Left cardiac atrium (tissue), 4 donors: ENCODE measurements around the gene REEP1. TPM values are rescaled to one million over a fixed set of nuclear protein-coding genes. Genes with fewer than 3 reads are reported as not detected.
"Not testable (repeated sequence)": the region's sequence is repeated elsewhere in the genome, so short reads cannot be mapped to it uniquely, and the experiment has no call there.

Source experiments
- ATAC-seq, 2 donors: fragments of 200-7000 bp; cut with Tn5 transposase; one replicate each; pipeline ENCODE4 v1.9.1; 2020; ENCODE audit warnings: mild to moderate bottlenecking in 2 of 2, moderate library complexity in 2 of 2
- DNase-seq: peaks from one replicate; pipeline ENCODE4 v3.0.0-alpha.2; 2020
- intact Hi-C, 2 donors: fragments of 100-400 bp; cut with DNase I; formaldehyde crosslinking; loops; one replicate each; pipeline versions ENCODE4 v1.14.1 to v1.15.1; 2022 to 2023
- total RNA-seq, 2 donors: library from RNA; stranded (reverse); fragmentation: NEBNext Ultra II Directional; extraction: Animal tissue kit (Norgen Biotek cat#: 25700); gene quantifications; one replicate each; pipeline ENCODE4 v1.2.1, GENCODE V29; 2021
- donor health status: DM: no; HTN: yes; CAD: no.
- donor health status: DM: no; HTN: yes; CAD: no; lungs with severe emphysema.
- donor health status: DM: yes; HTN: yes; CAD: no.
- donor health status: Dilated cardiomyopathy.

The REEP1 gene
- total RNA-seq, 2 donors from 2014 or later = 15.7 to 22.5 TPM

DNA sequence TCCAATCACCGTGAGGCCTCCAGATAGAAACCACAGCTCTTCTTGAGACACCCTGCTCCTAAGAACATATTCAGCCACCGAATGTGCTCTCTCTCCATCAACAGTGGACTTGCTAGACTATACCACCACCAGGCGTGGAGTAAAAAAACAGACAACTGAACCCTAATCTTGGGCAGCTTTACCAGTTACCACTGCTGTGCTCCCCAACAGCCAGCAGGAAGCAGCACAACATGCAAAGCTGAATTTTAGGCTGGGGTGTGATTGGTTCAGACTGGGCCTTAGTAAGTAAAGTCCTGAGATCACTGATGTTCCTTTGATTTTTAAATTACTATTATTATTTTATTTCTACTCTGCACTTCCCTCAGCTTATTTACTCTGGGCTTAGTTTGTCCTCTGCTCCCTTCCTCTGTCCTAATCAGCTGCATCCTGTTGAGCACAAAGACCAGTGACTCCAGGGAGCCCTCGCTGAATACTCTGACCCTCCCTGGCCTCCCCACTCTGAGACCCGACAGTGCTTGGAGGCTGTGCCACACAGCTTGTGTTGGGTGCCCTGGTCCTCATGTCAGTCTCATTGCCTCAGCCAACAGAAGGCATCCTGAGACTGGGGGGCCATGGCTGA, 116.3 kb downstream of the REEP1 start:
- peak; percentile 53 for DNase-seq
- ATAC-seq = no peak
- intact Hi-C loops = loop anchor here (1.0 to 10.0 kb wide), 4 partner anchors 76 to 224 kb away; partner anchors contain the start of gene KDM3A (in 1 of the 2)

DNA sequence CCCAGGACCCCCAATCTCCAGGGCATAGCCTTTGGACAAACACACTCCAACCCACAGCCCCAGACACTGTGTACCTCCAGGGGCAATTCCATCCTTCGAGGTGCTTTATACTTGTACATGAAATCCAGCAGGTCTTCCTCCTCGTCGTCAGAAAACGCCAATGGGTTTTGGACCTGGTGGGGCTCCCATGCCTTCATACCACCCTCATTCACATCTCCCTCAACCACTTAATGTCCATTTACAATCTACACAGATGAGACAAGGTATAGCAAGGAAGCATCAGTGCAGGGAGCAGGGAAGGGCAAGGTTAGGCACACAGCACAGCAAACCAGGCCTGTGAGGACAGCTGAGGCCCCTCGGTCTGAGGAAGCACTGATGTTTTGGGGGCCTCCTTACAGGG, 117.5 kb downstream of the REEP1 start:
- DNase-seq = no peak
- intact Hi-C loops = loop anchor here (5.0 to 10.0 kb wide), 3 partner anchors 77 to 225 kb away; partner anchors contain the start of gene KDM3A (in 1 of the 2)
- ATAC-seq = no peak

DNA sequence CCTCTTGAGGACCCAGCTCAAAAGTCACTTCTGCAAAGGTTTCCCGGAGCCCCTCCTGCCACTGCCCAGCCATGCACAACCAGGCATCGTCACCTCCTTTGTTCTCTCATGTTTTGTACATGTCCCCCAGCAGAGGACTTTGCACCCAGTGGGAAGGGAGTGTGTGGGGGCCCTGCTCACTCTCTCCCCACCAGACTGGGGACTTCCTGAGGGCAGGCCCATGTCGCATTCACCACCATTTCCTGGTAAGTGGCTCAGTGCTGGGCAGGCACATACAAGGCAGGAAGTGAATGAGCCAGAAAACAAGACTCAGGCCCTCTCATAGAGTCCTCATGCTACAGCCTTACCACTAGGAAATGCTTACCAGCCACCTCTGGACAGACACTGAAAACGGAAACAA, 119.3 kb downstream of the REEP1 start:
- intact Hi-C loops = no loop called here
- DNase-seq (no peak), ATAC-seq (no peak)

DNA sequence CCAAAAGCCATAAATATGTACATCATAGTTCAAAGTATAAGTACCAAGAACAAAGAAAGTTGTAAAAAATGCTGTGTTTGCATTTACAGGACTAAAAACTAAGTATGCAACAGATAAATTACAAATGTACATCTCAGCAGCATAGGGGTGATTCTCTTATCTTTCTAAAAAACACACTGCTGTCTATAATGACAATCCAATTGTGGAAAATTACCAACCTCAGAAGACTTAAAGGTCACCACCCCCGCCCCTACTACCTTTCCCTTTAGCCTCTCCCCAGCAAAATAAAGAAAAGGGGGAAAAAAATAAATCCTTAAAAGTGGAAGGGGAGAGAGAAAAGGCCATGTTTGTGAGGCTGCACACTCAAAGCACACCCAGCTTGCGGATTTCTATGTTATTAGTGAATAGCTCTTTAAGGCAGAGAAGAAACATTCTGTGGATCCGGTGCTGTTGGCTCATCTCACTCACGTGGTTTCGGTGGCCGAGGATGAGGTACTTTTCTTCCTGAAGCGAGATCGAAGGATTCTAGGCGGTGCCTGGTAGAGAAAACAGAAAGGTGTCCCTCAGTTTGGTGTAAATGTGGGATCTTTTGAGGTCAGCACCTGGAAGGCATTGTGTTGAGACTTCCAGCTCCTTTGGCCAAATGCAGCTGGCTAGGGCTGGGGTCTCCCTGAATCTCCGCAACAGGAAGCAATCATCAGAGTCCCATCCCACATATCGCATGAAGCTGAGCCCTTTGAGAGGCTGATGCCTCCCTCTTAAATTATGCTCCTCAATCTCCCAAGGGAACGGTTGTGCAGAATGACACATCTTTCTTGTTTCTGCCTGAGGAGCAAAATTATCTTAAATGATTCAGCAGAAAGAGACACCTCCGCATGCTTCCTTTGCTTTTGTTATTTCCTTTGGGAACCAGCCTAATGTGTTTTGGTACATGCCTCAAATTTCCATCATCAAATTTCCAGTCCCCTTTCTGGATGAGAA, 120.6 kb downstream of the REEP1 start:
- ATAC-seq = no peak
- intact Hi-C loops = no loop called here
- DNase-seq = no peak

DNA sequence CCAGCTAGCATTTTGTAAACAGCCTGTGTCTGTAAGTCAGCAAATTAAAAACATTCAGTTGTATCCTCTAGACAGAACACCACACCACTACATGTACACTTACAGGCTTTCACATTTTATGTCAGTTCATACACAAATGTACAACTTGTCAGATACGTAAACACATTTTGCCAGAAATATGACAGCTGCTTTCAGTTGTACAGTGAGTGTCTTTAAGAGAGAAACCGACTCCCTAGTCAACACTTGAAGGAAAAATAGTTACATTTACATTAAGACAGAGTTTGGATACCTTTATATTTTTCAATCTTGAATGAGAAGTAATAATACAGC, 123.0 kb downstream of the REEP1 start:
- DNase-seq (no peak), ATAC-seq (no peak)
- intact Hi-C loops = no loop called here

DNA sequence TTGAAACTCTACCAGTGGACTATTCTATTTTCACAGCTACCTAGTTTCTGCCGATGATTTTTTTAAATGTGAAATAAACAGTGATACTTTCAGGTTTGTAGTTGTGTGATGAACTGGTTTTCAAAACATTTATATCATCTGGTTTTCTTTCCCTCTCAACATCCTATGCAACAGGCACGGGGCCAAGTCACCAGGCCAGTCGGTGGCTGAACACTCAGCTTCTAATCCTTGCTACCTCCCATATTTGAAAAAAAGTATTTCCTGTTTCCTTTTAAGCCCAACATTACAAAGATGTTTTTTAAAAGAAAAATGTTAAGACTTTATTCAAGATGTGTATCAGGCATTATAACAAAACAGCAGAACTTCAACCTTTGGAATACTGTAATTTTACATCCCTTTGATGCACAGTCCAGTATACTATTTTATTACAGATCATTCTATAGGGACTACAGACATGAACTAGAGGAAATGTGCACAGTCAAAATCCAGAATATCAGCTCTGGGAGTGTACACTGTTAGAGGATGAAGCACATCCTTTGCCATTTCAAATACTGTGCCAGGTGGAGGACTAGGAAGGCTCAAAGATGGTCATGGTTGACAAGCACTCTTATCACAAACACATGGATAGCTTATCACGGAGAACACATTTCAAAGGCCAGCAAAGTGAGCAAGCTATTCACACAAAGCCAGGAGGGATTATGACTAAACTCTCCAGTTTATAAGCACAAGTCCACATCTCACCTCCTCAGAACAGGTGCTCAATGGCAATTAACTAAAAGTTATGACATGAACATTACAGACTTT, 123.5 kb downstream of the REEP1 start:
- intact Hi-C loops = no loop called here
- no peak for DNase-seq

DNA sequence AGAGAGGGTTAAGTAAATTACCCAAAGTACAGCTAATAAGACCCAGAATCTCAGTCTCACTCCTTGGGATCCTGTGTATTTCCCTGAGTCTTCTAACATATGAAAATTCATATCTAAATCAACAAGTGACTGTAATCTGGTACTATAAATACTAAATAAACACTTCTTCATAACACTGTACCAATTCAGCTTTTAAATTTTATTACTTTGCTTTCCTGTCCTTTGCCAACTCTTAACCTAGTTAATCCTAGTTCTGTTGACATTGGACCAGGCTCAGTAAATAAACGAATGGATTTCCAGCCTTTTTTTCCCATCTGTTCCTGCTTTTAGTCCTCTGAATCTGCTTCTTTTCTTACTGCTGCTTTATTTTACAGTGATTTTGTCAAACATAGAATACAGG, 124.4 kb downstream of the REEP1 start:
- intact Hi-C loops = no loop called here
- ATAC-seq (no peak), DNase-seq (no peak)

More for the DNA sequence above, 123.5 kb downstream of the REEP1 start:
- ATAC-seq = no peak

DNA sequence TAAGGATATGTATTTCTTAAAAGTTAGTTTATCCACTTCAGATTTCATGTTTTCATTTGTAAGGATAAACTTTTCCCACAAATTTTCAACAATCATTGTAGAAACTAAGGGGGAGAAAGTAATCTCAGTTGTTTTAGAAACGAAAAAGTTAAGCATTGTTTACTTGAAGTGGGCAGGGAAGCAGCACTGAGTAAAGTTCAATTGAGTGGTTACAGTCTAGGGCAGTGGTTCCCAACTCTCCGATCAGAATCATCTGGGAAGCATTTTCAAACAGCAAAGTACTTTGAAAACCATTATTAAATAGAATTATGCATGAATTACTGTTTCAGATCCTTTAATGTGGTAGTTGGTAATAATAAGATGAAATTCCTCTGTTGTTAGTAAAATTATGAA, 125.6 kb downstream of the REEP1 start:
- DNase-seq (no peak), ATAC-seq (no peak)
- intact Hi-C loops = no loop called here

DNA sequence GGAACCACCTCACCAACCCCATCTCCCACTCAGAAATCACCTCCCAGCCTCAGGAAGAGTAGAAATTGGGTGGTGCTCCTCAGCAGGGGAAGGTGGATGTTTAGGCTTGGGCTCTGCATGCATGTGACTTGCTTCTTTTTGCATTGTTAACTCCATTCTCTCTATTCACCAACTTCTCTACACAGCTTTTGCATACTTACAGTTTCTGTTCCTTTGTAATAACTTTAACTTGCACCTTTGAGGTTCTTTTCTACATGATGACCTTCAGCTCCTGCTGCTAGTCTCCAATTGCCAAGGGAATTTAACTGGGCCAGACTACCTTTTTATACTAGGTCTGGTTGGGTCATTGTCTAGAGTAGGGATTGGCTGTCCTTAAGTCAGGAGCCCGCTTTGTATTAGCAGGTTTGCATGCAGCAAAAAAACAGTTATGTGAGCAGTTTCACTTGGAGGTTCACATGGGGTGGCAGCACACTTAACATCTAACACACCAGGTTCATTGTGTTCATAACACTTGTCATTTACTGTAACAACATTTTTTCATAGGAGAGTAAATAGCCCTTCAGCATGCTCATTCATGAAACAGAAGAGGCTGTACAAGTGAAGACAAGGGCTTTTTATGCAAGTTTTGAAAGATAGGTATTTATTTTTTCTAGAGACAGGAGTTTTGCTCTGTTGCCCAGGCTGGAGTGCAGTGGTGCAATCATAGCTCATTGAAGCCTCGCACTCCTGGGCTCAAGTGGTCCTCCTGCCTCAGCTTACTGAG, 126.2 kb downstream of the REEP1 start:
- intact Hi-C loops = no loop called here
- no peak for ATAC-seq
- no peak for DNase-seq

DNA sequence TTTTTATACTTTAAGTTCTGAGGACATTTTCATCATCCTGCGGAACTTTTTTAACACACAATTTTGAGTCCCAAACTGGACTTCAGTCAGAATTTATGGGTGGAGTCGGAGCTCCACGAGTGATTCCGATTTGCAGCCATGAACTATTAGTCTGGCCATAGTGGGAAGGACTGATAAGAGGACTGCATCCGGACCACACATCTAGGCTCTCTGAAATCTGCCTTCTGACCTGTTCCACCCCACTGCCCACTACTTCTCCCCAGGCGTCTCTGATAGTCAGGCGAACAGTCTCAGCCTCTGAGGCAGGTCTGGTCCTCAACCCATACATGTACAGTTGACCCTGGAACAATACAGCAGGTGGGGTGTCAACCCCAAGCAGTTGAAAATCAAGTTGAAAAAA, 133.0 kb downstream of the REEP1 start:
- ATAC-seq (no peak), DNase-seq (no peak)
- intact Hi-C loops = no loop called here

DNA sequence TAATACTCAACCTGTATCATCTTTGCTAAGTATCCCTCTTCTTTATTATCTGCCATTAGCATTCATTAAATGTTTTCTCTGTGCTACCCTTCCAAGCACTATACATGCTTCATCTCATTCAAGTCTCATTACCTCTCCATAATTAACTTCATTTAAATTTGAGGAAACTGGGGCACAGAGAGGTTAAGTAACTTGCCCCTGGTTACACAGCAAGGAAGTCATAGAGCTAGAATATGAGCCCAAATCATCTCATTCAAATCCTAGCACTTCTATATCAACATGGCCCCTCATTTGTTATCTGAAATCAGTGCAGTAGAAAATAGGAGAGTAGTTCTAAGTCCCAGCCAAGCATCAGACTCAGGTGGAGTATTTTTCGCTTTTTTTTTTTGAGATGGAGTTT, 133.8 kb downstream of the REEP1 start:
- intact Hi-C loops = no loop called here
- ATAC-seq = no peak
- DNase-seq = no peak

DNA sequence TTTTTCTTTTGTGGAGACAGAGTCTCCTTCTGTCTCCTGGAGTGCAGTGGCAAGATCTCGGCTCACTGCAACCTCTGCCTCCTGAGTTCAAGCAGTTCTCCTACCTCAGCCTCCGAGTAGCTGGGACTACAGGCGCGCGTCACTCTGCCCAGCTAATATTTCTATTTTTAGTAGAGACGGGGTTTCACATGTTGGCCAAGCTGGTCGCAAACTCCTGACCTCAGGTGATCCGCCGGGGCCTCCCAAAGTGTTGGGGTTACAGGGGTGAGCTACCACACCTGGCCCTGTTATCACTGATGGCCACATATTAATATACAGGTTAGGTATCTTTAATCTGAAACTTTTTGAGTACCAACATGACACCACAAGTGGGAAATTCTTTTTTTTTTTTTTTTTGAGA, 134.7 kb downstream of the REEP1 start:
- intact Hi-C loops = no loop called here

DNA sequence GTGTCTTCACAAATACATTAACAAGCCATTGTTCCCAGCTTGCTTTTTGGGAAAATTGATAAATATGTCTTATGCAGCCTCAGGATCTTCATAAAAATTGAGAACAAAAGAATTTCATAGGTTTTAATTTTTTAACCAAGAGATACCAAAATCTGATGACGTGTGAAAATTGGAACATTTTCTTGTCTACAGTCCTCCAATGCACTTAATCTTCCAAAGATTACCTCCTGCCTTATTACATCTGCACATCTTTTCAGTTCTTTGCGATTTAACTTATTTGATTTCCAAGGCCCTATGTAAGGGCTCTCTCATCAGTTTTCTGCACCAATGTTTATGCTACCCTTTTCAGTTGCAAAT, 135.1 kb downstream of the REEP1 start:
- ATAC-seq (no peak), DNase-seq (no peak)
- intact Hi-C loops = no loop called here

More for the DNA sequence above, 134.7 kb downstream of the REEP1 start:
- DNase-seq (no peak), ATAC-seq (no peak)

DNA sequence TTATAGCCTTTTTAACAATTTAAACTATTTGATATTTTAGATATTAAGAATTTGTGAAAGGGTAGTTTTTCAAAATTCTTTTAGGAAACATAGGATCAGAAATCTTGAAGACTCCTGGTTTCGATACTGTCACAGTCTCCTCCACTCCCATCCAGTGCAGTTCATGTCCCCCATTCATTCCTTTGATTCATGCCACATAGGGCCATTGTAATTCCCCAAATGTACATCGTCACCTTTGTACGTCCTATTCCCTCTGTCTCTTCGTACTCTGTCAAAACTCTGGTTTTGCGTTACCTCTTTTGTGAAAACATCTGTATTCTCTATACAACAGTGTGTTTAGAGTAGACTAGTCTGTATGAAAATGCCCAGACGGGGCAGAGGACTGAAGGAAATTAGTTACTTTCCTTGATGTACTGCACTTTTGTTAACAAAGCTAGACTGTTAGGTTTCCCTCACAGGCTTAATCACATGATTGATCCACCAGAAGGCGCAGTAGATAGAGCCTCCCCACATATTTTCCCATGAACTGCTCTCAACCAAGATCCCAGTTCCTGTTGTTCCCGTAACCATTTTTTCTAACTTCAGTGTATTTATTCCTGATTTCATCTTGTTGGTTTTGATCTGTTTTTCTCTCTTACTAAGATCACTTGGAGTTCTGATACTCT, 135.6 kb downstream of the REEP1 start:
- intact Hi-C loops = no loop called here
- DNase-seq (no peak), ATAC-seq (no peak)

DNA sequence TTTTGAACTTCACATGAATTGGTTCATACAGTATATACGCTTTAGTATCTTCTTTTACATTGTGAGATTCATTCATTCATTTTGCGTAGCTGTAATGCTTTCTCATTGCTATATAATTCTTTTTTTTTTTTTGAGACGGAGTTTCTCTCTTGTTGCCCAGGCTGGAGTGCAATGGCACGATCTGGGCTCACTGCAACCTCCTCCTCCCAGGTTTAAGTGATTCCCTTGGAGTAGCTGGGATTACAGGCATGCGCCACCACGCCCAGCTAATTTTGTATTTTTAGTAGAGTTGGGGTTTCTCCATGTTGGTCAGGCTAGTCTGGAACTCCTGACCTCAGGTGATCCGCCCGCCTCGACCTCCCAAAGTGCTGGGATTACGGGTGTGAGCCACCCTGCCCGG, 136.9 kb downstream of the REEP1 start:
- intact Hi-C loops, DNase-seq, ATAC-seq: not testable (repeated sequence)

DNA sequence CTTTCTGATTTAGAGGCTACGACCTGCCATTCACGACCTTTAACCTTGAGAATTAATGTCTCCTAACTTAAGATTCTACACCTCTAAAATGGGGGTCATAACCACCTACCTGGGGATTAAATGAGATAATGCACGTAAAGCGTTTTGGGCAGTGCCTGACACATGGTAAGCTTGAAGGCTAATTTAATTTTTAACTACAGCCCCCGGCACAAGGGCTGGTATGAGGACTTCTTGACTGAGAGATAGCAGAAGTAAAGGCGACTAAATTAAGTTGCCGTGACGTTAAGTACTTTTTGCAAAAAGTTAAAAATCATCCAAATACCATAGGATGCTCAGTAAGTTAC, 137.6 kb downstream of the REEP1 start:
- no peak for DNase-seq
- ATAC-seq = no peak
- intact Hi-C loops = no loop called here

DNA sequence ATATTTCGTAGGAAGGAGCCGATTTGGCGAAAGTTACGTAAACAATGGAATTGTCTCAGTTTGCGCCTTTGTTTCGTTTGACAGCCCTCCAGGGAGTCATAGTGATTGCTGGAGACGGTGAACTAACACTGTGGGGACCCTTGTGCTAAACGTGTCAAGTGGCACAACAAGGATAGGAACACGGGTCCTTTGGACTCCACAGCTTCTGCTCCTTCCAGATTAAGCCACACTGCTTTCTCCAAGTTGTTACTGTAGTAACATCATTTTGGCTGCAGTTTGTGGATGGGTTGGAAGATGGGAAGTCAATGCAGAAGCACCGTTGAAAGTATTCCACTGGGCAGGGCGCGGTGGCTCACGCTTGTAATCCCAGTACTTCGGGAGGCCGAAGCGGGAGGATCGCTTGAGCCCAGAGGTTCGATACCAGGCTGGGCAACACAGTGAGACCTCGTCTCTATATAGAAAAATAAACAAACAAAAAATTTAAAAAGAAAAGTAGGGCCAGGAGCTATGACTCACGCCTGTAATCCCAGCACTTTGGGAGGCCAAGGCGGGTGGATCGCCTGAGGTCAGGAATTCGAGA, 141.5 kb downstream of the REEP1 start:
- no peak for DNase-seq
- no peak for ATAC-seq
- intact Hi-C loops = no loop called here

DNA sequence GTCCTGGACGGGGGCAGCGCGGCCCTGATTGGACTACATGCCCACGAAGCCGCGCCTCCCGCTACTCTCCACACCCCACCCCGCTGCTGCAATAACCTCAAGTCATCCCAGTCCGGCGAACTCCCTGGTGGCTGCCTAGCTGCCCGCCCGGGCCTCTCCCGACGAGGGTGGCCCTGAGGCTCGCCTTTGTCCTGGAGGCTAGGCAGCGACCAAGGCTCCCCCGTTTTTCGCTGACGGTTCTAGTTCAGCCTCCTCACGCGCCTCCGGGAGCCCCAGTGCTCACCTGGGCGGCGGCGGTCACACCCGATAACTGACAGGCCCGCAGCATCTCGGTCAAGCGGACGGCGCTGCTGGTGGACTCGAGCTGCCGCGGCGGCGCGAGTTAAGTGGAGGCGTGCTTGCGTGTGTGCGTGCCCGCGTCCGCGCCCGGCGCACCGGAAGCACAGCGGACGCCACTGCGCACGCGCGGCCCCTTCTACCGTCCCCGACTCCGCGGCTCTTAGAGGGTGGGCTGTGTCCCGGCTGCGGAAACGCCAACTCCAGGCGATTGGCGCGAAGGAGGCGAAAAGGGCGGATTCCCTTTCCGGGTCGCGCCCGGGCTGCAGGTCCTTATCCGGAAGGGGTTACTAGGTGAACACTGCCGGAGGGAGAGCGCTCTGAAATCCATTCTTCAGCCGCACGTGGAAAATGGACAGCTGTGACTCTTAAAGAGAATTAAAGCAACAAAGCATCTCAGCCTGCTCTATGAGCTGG, 142.2 kb downstream of the REEP1 start, which contains the start of gene IMMT:
TSS of gene IMMT (minus strand) at position 408 of the 753 bp plus-strand sequence. CDS start at position 328, 80 bp downstream.
- DNase-seq (peak; percentile 98), ATAC-seq (peak; percentile 95 to 96)
- intact Hi-C loops = no loop called here
